Fibroblast of mammary gland (primary cell): ENCODE results near the gene CDCA4.
A peak's percentile ranks its signal among the peaks of the same experiment; 100 is the strongest.

Experiments
- DNase-seq: peaks from one replicate; pipeline ENCODE4 v3.0.0-alpha.2; 2010; ENCODE audit warnings: low read depth
- H3K4me3 ChIP-seq: 2 replicates; pipeline ENCODE4 v1.5.1; 2011; ENCODE audit warnings: low read depth, mild to moderate bottlenecking, low read length, moderate library complexity; ENCODE audit not compliant: control insufficient read depth
- CTCF ChIP-seq: conservative IDR thresholded peaks from 2 replicates; pipeline ENCODE4 v1.5.1; 2011; ENCODE audit warnings: low read depth, low read length, inconsistent platforms; ENCODE audit not compliant: control insufficient read depth, insufficient read depth

The CDCA4 gene

GRCh38 chr14:105061428-105062047 is 40.7 kb upstream of the CDCA4 start:
- no peak for DNase-seq
- TF ChIP-seq CTCF = no peak
- H3K4me3 ChIP-seq = no peak overlapping the region

GRCh38 chr14:105060751-105061427 is 40.0 kb upstream of the CDCA4 start:
- no peak for DNase-seq
- no peak overlapping the region for H3K4me3 ChIP-seq
- TF ChIP-seq CTCF = no peak

GRCh38 chr14:105059925-105060565 is 39.2 kb upstream of the CDCA4 start:
- no peak for TF ChIP-seq CTCF
- no peak for DNase-seq
- no peak overlapping the region for H3K4me3 ChIP-seq

- H3K4me3 ChIP-seq = no peak overlapping the region
- peak; percentile 12 for DNase-seq
- TF ChIP-seq CTCF = no peak
Measured at GRCh38 chr14:105059035-105059924, 38.4 kb upstream of the CDCA4 start.

GRCh38 chr14:105058521-105059034 is 37.7 kb upstream of the CDCA4 start:
- H3K4me3 ChIP-seq = no peak overlapping the region
- no peak for TF ChIP-seq CTCF
- DNase-seq = no peak

GRCh38 chr14:105056303-105056831 is 35.5 kb upstream of the CDCA4 start:
- TF ChIP-seq CTCF = no peak
- no peak for DNase-seq
- H3K4me3 ChIP-seq = no peak overlapping the region
